ENCODE results near the gene KRT17. TPM values are rescaled to one million over a fixed set of nuclear protein-coding genes. Genes with fewer than 3 reads are reported as not detected.

KRT17 gene
- total RNA-seq, 1 donor from 2014 or later = 216 TPM

GRCh38 chr17:41651625-41652460 is 27.5 kb upstream of the KRT17 start:
- Histone ChIP-seq H3K4me3 (ENCODE audit: low read depth, low read length) (no peak overlapping the region), H3K27me3 (ENCODE audit: control insufficient read depth, insufficient read depth, low read length) (no peaks in the 10 kb centered on the region), H3K36me3 (ENCODE audit: control insufficient read depth, insufficient read depth, low read length) (no peaks in the 10 kb centered on the region)
- no peak for TF ChIP-seq CTCF (IDR thresholded peaks at IDR 0.05; ENCODE audit: insufficient read depth, low read length, poor library complexity, severe bottlenecking)
- DNase-seq (ENCODE audit: low read depth) = no peak

GRCh38 chr17:41650794-41651624 is 26.6 kb upstream of the KRT17 start:
- no peak for DNase-seq (ENCODE audit: low read depth)
- no peak overlapping the region for H3K4me3 ChIP-seq (ENCODE audit: low read depth, low read length)
- no peak for TF ChIP-seq CTCF (IDR thresholded peaks at IDR 0.05; ENCODE audit: insufficient read depth, low read length, poor library complexity, severe bottlenecking)
- H3K36me3 ChIP-seq (ENCODE audit: control insufficient read depth, insufficient read depth, low read length) = no peaks in the 10 kb centered on the region
- no peaks in the 10 kb centered on the region for H3K27me3 ChIP-seq (ENCODE audit: control insufficient read depth, insufficient read depth, low read length)

- H3K27me3 ChIP-seq (ENCODE audit: control insufficient read depth, insufficient read depth, low read length) = no peaks in the 10 kb centered on the region
- TF ChIP-seq CTCF (IDR thresholded peaks at IDR 0.05; ENCODE audit: insufficient read depth, low read length, poor library complexity, severe bottlenecking) = no peak
- H3K36me3 ChIP-seq (ENCODE audit: control insufficient read depth, insufficient read depth, low read length) = no peaks in the 10 kb centered on the region
- H3K4me3 ChIP-seq (ENCODE audit: low read depth, low read length) = no peak overlapping the region
- DNase-seq (ENCODE audit: low read depth) = no peak
Measured at GRCh38 chr17:41649923-41650519, 25.6 kb upstream of the KRT17 start.

- H3K27me3 ChIP-seq (ENCODE audit: control insufficient read depth, insufficient read depth, low read length) = no peaks in the 10 kb centered on the region
- no peak for DNase-seq (ENCODE audit: low read depth)
- no peaks in the 10 kb centered on the region for H3K36me3 ChIP-seq (ENCODE audit: control insufficient read depth, insufficient read depth, low read length)
- peak; percentile 98 for TF ChIP-seq CTCF (IDR thresholded peaks at IDR 0.05; ENCODE audit: insufficient read depth, low read length, poor library complexity, severe bottlenecking)
- H3K4me3 ChIP-seq (ENCODE audit: low read depth, low read length) = peak overlapping the region; percentile 12
Measured at GRCh38 chr17:41648411-41649195, 24.2 kb upstream of the KRT17 start.

GRCh38 chr17:41647940-41648410 is 23.6 kb upstream of the KRT17 start:
- no peaks in the 10 kb centered on the region for H3K27me3 ChIP-seq (ENCODE audit: control insufficient read depth, insufficient read depth, low read length)
- DNase-seq (ENCODE audit: low read depth) = no peak
- H3K36me3 ChIP-seq (ENCODE audit: control insufficient read depth, insufficient read depth, low read length) = no peaks in the 10 kb centered on the region
- H3K4me3 ChIP-seq (ENCODE audit: low read depth, low read length) = peak overlapping the region; percentile 12
- peak; percentile 93 for TF ChIP-seq CTCF (IDR thresholded peaks at IDR 0.05; ENCODE audit: insufficient read depth, low read length, poor library complexity, severe bottlenecking)
